H1 (cell line): ENCODE results near the gene JMJD1C.

Experiments
- CTCF ChIP-seq, 3 experiments: IDR thresholded peaks; 1 replicate in 2 of 3; 2 replicates in 1 of 3; pipeline versions ENCODE4 v1.5.1 to v1.6.1; 2011; ENCODE audit warnings: low read length in 3 of 3, mild to moderate bottlenecking in 3 of 3, inconsistent platforms in 2 of 3, low read depth in 1 of 3, moderate library complexity in 1 of 3; ENCODE audit not compliant: insufficient read depth in 1 of 3; ENCODE audit errors: control extremely low read depth in 1 of 3
- EGR1 ChIP-seq: IDR thresholded peaks from 2 replicates; pipeline ENCODE4 v1.6.1; 2011; ENCODE audit warnings: low read depth, low read length, borderline replicate concordance
- EP300 ChIP-seq, 2 experiments: IDR thresholded peaks; 1 replicate in 1 of 2; 2 replicates in 1 of 2; pipeline ENCODE4 v1.6.1; 2011 to 2012; ENCODE audit warnings: low read depth in 2 of 2, low read length in 2 of 2, mild to moderate bottlenecking in 2 of 2, borderline replicate concordance in 1 of 2, inconsistent platforms in 1 of 2, moderate library complexity in 1 of 2
- EZH2 ChIP-seq: fragments of 200-600 bp; sonication (generic); IDR thresholded peaks from 2 replicates; pipeline ENCODE4 v1.7.1; 2012; ENCODE audit warnings: low read depth, mild to moderate bottlenecking, moderate library complexity, low read length, inconsistent platforms; ENCODE audit not compliant: severe bottlenecking
- GABPA ChIP-seq: IDR thresholded peaks from 2 replicates; pipeline ENCODE4 v1.6.1; 2011; ENCODE audit warnings: mild to moderate bottlenecking, low read length, moderate library complexity, borderline replicate concordance; ENCODE audit not compliant: insufficient read depth
- GTF2F1 ChIP-seq: IDR thresholded peaks from 2 replicates; pipeline ENCODE4 v1.6.1; 2012; ENCODE audit warnings: low read depth, low read length, improper control_type of control experiment, borderline replicate concordance
- POLR2A ChIP-seq, 2 experiments: IDR thresholded peaks; 1 replicate in 1 of 2; 2 replicates in 1 of 2; pipeline ENCODE4 v1.6.1; 2011; ENCODE audit warnings: low read depth in 2 of 2, low read length in 2 of 2, mild to moderate bottlenecking in 2 of 2; ENCODE audit errors: control extremely low read depth in 1 of 2
- RFX5 ChIP-seq: IDR thresholded peaks from 2 replicates; pipeline ENCODE4 v1.6.1; 2011; ENCODE audit warnings: low read depth, low read length, improper control_type of control experiment, borderline replicate concordance
- TAF1 ChIP-seq: IDR thresholded peaks from 2 replicates; pipeline ENCODE4 v1.6.1; 2011; ENCODE audit warnings: mild to moderate bottlenecking, low read depth, low read length
- ZNF274 ChIP-seq: IDR thresholded peaks from 2 replicates; pipeline ENCODE4 v1.7.0; 2012; ENCODE audit warnings: low read length, borderline replicate concordance; ENCODE audit errors: extremely low read depth

DNA sequence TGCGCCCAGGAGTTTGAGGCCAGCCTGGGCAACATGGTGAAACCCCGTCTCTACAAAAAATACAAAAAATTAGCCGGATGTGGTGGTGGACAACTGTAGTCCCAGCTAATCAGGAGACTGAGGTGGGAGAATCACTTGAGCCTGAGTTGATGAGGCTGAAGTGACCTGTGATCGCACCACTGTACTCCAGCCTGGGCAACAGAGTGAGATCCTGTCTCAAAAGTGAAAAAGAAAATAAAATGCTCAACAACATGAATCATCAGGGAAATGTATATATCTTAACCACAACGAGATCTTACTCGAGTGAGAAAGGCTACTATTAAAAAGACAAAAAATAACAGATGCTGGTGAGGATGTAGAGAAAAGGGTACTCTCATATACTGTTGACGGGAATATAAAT is 72.7 kb downstream of the JMJD1C start:
- TF ChIP-seq CTCF (IDR thresholded peaks at IDR 0.05; ENCODE audit: control extremely low read depth in 1 of 3, insufficient read depth in 1 of 3, low read depth in 1 of 3, low read length in 3 of 3) (no peak), POLR2A (IDR thresholded peaks at IDR 0.05; ENCODE audit: control extremely low read depth in 1 of 2, low read depth in 2 of 2, low read length in 2 of 2) (no peak), TAF1 (no peak), EGR1 (no peak), GABPA (no peak), GTF2F1 (no peak), EP300 (IDR thresholded peaks at IDR 0.05; ENCODE audit: borderline replicate concordance in 1 of 2, low read depth in 2 of 2, low read length in 2 of 2) (no peak), ZNF274 (no peak), RFX5 (no peak), EZH2 (no peak)
